SK-N-MC (cell line): Measurements from ENCODE around the gene PRRT4.

Experiments
- DNase-seq: peaks from one replicate; pipeline ENCODE4 v3.0.0-alpha.2; 2011; ENCODE audit warnings: low read depth, low spot score
- H3K27ac ChIP-seq: fragments of 200-600 bp; sonication (generic); 2 replicates; pipeline ENCODE4 v1.5.1; 2016; ENCODE audit warnings: mixed run types
- H3K36me3 ChIP-seq: fragments of 200-600 bp; sonication (generic); 2 replicates; pipeline ENCODE4 v1.6.1; 2017; ENCODE audit warnings: antibody characterized with exemption, low read length, mixed read lengths; ENCODE audit not compliant: insufficient read depth
- H3K4me3 ChIP-seq: fragments of 200-600 bp; sonication (generic); 2 replicates; pipeline ENCODE4 v1.5.1; 2016
- H3K9ac ChIP-seq: fragments of 200-600 bp; sonication (generic); 2 replicates; pipeline ENCODE4 v1.8.0; 2017; ENCODE audit warnings: mixed run types, mixed read lengths; ENCODE audit not compliant: insufficient read length
- H3K9me3 ChIP-seq: fragments of 200-600 bp; sonication (generic); 2 replicates; pipeline ENCODE4 v1.6.1; 2017; ENCODE audit warnings: low read depth, mild to moderate bottlenecking, antibody characterized with exemption, low read length, moderate library complexity, mixed read lengths
- EZH2 ChIP-seq: fragments of 200-600 bp; sonication (generic); IDR thresholded peaks from one replicate; pipeline ENCODE4 v1.6.1; 2017; ENCODE audit warnings: antibody characterized with exemption
- FOXP2 ChIP-seq: optimal IDR thresholded peaks from 2 replicates; pipeline ENCODE3; 2011; ENCODE audit warnings: mild to moderate bottlenecking, moderate library complexity; ENCODE audit not compliant: insufficient read depth; ENCODE audit errors: extremely low read length, control extremely low read depth
- POLR2AphosphoS5 ChIP-seq: IDR thresholded peaks from 2 replicates; pipeline ENCODE4 v1.6.1; 2012; ENCODE audit warnings: mild to moderate bottlenecking, low read depth, low read length, borderline replicate concordance

The PRRT4 gene

DNA sequence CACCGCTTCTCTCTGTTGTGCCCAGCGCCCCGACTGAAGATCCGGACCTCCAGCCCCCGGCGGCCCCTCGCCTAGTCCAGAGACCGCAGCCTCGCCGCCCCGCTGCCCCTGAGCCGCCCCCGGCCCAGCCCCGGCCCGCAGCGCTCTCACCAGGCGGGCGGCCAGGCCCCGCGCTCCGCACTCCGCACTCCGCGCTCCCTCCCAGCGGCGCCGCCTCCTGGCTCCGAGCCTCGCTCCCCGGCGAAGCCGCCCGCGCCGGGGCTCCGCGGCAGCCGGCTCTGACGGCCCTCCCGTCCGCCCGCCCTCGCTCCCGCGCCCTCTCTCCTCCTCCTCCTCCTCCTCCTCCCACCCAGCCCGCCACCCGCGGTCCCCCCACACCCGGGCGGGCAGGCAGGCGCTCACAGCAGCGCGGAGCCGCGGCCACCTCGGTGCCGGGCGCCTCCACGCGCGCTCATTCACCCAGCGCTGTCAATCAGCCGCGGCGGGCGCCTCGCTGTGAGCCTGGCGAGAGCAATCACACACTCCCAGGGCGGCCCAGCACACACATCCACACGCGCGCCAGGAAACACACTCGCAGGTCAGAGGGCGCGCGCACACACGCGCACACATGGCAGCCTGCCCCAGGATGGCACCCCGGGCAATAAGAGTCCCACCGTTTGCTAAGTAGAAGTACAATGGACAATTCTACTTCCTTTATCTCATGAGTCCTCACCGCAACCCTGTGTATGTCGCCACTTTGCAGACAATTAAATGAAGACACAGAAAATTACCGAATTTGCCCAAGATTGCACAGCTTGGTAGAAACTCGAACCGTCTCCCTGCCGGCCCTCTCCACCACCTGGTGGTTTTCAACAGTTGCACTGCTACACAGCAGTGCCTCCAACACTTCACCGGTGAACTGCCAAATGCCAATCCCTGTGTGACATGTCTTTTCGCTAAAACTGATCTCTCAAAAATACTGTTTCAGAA, at the start of gene PRRT4:
Gene PRRT4, minus strand, starts transcription at position 280 of the 969 bp plus-strand sequence.
- H3K4me3 ChIP-seq: peak within 1 kb of the TSS; percentile 81
- peak; percentile 34 for TF ChIP-seq FOXP2
- no peak for TF ChIP-seq EZH2
- TF ChIP-seq POLR2AphosphoS5: no peak; the same call in 1 of the 2 replicates
- H3K36me3 ChIP-seq: 0 out of 2 replicates have a peak, but pooled peaks cover 6% of the 10 kb centered on the region
- H3K27ac ChIP-seq: peak within 1 kb of the TSS; percentile 97
- no peak for DNase-seq
- peak within 1 kb of the TSS; percentile 84 for H3K9ac ChIP-seq
- H3K9me3 ChIP-seq: no peaks in the 10 kb centered on the region

DNA sequence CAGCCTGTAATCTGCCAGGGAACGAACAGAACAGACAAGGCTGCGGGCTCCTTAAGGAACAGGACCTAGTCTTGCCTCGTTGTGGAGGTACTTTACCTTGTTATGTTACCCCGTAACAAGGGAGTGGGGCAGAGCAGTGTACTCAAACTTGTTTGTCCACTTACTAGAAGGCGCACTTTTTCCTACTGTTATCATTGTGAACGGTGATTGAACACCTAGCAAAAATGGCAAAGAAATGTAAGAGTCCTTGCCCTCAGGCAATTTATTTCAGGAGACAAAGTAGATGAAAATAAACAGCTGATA, 48.9 kb upstream of the PRRT4 start:
- Histone ChIP-seq H3K9me3 (no peaks in the 10 kb centered on the region), H3K9ac (peak overlapping the region; percentile 24), H3K4me3 (peak overlapping the region; percentile 98), H3K36me3 (no peaks in the 10 kb centered on the region), H3K27ac (no peak overlapping the region)
- no peak for DNase-seq
- TF ChIP-seq FOXP2 (no peak), EZH2 (no peak), POLR2AphosphoS5 (no peak)

DNA sequence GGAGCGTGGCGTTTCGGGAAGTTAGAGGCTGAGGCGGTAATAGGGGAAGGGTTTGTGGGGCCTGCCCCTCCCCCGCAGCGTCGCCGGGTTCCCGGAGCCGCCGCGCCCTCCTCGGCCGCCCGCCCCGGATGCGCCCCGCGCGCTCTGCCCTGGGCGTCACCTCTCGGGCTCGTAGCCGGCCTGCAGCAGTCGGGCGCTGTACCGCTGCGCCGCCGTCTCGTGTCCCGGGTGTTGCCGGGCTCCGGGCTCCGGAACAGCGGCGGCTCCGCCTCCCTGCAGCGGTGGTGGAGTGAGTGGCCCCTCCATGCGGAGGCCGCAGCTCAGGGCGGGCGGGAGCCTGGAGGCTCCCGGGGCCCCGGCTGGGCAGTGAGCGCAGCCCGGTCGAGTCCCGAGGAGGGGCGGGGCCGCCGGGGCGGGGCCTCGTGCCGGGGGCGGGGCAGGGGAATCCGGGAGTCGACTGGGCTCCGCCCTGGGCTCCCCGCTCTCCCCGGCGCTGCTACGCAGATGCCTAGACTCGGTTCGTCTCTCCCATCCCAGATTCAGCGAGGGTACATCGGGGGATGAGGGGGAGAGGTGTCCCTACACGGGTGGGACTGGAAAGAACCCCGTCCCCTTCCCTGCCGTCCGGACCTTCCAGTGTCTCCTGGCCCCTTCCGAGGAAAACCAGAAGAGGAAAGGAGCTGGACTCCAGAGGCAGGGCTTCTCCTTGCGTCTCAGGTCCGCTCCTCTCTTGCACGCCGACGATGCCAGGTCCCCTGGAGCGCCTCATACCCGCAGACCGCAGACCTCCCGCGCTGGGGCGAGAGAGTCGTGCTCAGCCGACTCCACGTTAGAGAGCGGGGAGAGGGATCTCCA, 48.3 kb upstream of the PRRT4 start, which contains the start of gene IMPDH1:
Gene IMPDH1, minus strand, starts transcription at position 387 of the 855 bp plus-strand sequence. Its CDS starts 81 bp downstream, at position 306.
- Histone ChIP-seq H3K4me3 (peak within 1 kb of the TSS; percentile 98), H3K9me3 (no peaks in the 10 kb centered on the region), H3K36me3 (no peaks in the 10 kb centered on the region), H3K9ac (peak within 1 kb of the TSS; percentile 51), H3K27ac (no peak within 1 kb of the TSS)
- no peak for DNase-seq
- no peak for TF ChIP-seq EZH2
- peak; percentile 56 for TF ChIP-seq FOXP2
- peak; percentile 64 for TF ChIP-seq POLR2AphosphoS5

DNA sequence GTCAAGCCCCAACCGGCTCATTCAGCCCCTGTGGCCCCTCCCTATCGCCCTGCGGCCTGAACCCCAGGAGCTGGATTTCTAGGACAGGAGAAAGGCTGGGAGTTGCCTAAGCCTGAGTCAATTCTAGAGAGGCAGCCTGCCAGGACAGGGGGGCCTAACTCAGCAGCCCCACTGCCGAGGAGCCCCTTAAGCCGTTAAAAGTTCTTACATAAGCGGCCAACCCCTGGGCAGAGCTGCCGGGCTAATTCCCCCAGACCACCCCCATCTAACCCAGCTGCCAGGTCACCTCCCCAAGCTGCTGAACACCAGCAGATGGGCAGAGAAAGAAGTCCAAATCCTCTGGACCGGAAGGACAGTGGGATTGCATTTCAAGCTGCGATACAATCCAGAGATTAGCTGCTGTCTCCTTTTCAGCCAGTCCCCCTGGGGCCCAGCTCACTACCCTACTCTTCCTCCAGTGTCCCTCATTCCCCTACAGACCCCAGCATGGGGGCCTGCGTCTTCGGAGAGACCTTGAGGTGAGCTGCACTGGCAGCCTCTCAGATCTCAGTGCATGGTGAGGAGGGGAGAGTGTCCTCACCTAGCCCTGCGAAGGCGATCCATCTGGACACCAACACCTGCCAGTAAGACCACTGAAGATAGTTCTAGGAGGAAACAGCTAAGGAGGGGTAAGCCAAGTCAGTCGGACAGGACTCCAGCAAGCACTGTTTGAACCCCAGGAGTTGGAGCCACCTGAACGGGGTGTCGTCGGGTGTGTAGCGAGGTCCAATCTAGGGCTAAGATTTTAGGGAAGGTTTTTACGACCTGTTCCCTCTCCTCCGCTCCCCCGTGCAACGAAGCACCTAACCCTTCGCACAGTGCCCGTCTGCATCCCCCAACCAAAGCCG, 47.5 kb upstream of the PRRT4 start:
- Histone ChIP-seq H3K4me3 (peak overlapping the region; percentile 98), H3K9ac (peak overlapping the region; percentile 51), H3K27ac (no peak overlapping the region), H3K36me3 (no peaks in the 10 kb centered on the region), H3K9me3 (no peaks in the 10 kb centered on the region)
- no peak for DNase-seq
- no peak for TF ChIP-seq FOXP2
- no peak for TF ChIP-seq POLR2AphosphoS5
- TF ChIP-seq EZH2: no peak

DNA sequence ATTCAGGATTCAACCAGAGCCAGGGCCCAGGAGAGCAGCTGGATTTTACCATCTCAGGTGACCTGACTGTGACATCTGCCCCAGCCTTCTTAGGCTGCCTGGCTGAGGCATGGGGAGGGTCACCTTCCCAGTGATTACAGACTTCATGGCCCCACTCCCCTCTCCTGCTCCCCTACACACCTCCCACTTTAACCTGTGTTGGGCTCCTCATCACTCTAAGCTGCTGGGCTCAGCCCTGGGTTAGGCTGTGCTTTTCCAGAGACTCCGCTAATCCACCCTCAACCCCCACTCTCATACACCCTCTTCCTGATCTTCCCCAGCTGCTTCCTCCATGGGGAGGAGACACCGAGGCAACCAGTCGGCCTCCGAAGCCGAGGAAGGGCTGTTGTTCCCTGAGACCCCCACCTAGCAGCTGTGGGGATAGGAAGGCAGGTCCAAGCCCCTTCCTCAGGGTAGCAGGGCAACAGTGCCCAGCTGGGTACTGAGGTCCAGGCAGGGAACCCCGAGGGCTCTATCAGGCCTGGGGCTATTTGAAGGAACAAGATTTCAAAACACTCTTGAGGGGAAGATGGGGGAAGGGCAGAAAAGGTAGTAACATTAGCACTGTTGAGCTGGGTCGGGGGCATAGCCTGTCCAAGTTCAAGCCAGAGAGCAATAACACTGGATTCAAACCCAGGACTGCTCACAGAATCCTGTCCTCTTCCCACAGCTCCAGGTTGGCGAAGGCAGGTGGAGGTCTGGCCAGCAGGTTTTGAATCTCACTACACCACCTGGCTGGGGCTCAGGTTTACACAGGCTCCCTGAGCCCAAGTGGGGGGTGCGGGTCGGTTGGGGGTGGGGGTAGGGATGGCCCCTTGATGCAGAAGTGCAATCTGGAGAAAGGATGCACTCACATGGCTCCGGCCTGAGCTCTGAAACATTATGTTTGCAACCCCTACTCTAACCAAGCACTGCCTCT, 46.5 kb upstream of the PRRT4 start:
- H3K27ac ChIP-seq: no peak overlapping the region; the same call in 1 of the 2 replicates
- H3K4me3 ChIP-seq: peak overlapping the region; percentile 98
- peaks cover 6% of the 10 kb centered on the region; the same call in 1 of the 2 replicates for H3K36me3 ChIP-seq
- no peaks in the 10 kb centered on the region for H3K9me3 ChIP-seq
- TF ChIP-seq POLR2AphosphoS5: no peak
- TF ChIP-seq FOXP2: peak; percentile 8
- DNase-seq: no peak
- no peak overlapping the region for H3K9ac ChIP-seq

DNA sequence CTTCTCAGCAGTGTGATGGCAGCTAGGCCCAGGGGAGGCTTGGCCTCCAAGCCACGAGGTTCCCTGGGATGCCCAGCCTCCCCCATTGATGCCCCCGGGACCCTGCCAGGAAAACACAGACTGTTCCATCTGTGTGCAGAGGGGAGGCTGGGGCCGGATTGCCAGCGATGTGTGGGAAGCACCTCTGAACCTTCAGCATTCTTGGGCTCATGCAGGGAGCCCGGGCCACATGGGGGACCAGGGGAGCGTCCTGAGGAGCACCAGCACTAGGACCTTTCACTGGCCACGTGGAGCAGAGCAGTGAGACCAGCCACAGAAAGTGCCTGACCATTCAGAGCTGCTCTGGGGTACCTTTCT, 45.7 kb upstream of the PRRT4 start:
- Histone ChIP-seq H3K4me3 (no peak overlapping the region; the same call in 1 of the 2 replicates), H3K9ac (no peak overlapping the region), H3K27ac (peak overlapping the region; percentile 80; the same call in 1 of the 2 replicates), H3K9me3 (no peaks in the 10 kb centered on the region), H3K36me3 (peaks cover 14% of the 10 kb centered on the region; the same call in 1 of the 2 replicates)
- no peak for DNase-seq
- TF ChIP-seq EZH2 (no peak), FOXP2 (no peak), POLR2AphosphoS5 (no peak)
